Measurements from ENCODE around the gene PHACTR2. TPM values are rescaled to one million over a fixed set of nuclear protein-coding genes. Genes with fewer than 3 reads are reported as not detected.
A peak's percentile ranks its signal among the peaks of the same experiment; 100 is the strongest.

PHACTR2 gene
- total RNA-seq, 1 donor from 2014 or later, result 110 TPM

GRCh38 chr6:143804835-143805239 lies 127.1 kb downstream of the PHACTR2 start:
- Mint-ChIP-seq H3K27me3 (ENCODE audit: low read depth) (no peaks in the 10 kb centered on the region), H3K9me3 (ENCODE audit: low read depth) (peaks cover 14% of the 10 kb centered on the region), H3K4me1 (ENCODE audit: low read depth) (peaks cover 43% of the 10 kb centered on the region), H3K4me3 (ENCODE audit: unreplicated experiment) (no peak overlapping the region), H3K36me3 (ENCODE audit: low read depth) (peaks cover 28% of the 10 kb centered on the region), H3K27ac (ENCODE audit: unreplicated experiment) (peak overlapping the region; percentile 79)
- TF ChIP-seq, protein P1, sequence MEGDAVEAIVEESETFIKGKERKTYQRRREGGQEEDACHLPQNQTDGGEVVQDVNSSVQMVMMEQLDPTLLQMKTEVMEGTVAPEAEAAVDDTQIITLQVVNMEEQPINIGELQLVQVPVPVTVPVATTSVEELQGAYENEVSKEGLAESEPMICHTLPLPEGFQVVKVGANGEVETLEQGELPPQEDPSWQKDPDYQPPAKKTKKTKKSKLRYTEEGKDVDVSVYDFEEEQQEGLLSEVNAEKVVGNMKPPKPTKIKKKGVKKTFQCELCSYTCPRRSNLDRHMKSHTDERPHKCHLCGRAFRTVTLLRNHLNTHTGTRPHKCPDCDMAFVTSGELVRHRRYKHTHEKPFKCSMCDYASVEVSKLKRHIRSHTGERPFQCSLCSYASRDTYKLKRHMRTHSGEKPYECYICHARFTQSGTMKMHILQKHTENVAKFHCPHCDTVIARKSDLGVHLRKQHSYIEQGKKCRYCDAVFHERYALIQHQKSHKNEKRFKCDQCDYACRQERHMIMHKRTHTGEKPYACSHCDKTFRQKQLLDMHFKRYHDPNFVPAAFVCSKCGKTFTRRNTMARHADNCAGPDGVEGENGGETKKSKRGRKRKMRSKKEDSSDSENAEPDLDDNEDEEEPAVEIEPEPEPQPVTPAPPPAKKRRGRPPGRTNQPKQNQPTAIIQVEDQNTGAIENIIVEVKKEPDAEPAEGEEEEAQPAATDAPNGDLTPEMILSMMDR (IDR thresholded peaks at IDR 0.05), result no peak
- no peak for DNase-seq (ENCODE audit: low spot score)

GRCh38 chr6:143806282-143807102 lies 128.7 kb downstream of the PHACTR2 start:
- H3K27me3 Mint-ChIP-seq (ENCODE audit: low read depth), result no peaks in the 10 kb centered on the region
- no peak overlapping the region for H3K4me3 Mint-ChIP-seq (ENCODE audit: unreplicated experiment)
- peaks cover 19% of the 10 kb centered on the region for H3K36me3 Mint-ChIP-seq (ENCODE audit: low read depth)
- peaks cover 47% of the 10 kb centered on the region for H3K4me1 Mint-ChIP-seq (ENCODE audit: low read depth)
- H3K27ac Mint-ChIP-seq (ENCODE audit: unreplicated experiment), result peak overlapping the region; percentile 76
- no peak for DNase-seq (ENCODE audit: low spot score)
- H3K9me3 Mint-ChIP-seq (ENCODE audit: low read depth), result peaks cover 3% of the 10 kb centered on the region
- TF ChIP-seq, protein P1 (IDR thresholded peaks at IDR 0.05), result no peak

DNA sequence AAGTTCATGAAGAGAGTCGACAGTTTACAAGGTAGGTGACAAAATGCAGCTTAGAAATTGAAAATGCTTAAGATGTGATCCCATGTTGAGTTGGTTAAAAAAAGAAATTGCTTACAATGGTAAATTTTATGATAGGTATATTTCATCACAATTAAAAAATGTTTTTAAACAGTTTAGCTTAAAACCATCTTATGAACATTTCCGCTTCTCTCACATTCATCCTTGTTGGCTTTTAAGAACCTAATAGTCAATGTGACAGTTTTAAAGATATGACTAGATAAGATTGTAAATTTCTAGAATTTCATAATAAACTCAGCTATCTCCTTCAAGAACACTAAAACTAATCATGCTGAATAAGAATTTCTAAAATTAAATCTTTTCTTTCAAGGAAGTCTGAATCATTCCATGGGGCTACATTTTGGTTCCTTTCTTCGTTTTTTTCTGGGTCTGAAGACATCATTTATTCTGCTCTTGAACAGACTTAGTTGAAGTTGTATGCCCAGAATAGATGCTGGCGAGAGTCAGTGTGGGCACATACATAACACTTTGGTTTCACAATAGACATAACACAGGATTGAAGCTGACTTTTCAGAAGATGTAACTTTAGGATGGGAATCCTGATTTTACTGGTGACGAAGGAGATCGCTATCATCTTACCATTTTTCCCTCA lies 129.5 kb downstream of the PHACTR2 start:
- H3K27ac Mint-ChIP-seq (ENCODE audit: unreplicated experiment), result peak overlapping the region; percentile 1
- peaks cover 52% of the 10 kb centered on the region for H3K4me1 Mint-ChIP-seq (ENCODE audit: low read depth)
- no peaks in the 10 kb centered on the region for H3K9me3 Mint-ChIP-seq (ENCODE audit: low read depth)
- peaks cover 14% of the 10 kb centered on the region for H3K36me3 Mint-ChIP-seq (ENCODE audit: low read depth)
- DNase-seq (ENCODE audit: low spot score), result no peak
- no peaks in the 10 kb centered on the region for H3K27me3 Mint-ChIP-seq (ENCODE audit: low read depth)
- TF ChIP-seq, protein P1 (IDR thresholded peaks at IDR 0.05), result no peak
- no peak overlapping the region for H3K4me3 Mint-ChIP-seq (ENCODE audit: unreplicated experiment)

DNA sequence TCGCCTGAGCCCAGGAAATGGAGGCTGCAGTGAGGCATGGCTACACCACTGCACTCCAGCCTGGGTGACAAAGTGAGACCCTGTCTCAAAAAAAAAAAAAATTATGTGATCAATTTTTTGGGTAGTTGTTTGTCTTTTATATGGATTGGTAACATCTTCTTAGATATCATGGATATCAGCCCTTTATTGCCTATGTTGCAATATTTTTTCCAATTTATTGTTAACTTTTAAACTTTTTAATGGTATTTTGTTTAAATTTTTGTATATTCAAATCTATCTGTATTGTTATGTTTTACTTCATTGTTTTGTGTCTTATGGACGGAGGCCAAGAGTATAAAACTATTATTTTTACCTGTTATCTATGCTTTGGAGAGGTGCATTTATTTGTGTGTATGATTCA lies 133.0 kb downstream of the PHACTR2 start:
- no peaks in the 10 kb centered on the region for H3K27me3 Mint-ChIP-seq (ENCODE audit: low read depth)
- no peak for DNase-seq (ENCODE audit: low spot score)
- peaks cover 15% of the 10 kb centered on the region for H3K36me3 Mint-ChIP-seq (ENCODE audit: low read depth)
- TF ChIP-seq, protein P1 (IDR thresholded peaks at IDR 0.05), result no peak
- no peak overlapping the region for H3K27ac Mint-ChIP-seq (ENCODE audit: unreplicated experiment)
- H3K4me1 Mint-ChIP-seq (ENCODE audit: low read depth), result peaks cover 31% of the 10 kb centered on the region
- H3K9me3 Mint-ChIP-seq (ENCODE audit: low read depth), result no peaks in the 10 kb centered on the region
- no peak overlapping the region for H3K4me3 Mint-ChIP-seq (ENCODE audit: unreplicated experiment)

GRCh38 chr6:143811501-143812157 lies 133.9 kb downstream of the PHACTR2 start:
- Mint-ChIP-seq H3K36me3 (ENCODE audit: low read depth) (peaks cover 15% of the 10 kb centered on the region), H3K9me3 (ENCODE audit: low read depth) (no peaks in the 10 kb centered on the region), H3K4me3 (ENCODE audit: unreplicated experiment) (no peak overlapping the region), H3K27ac (ENCODE audit: unreplicated experiment) (no peak overlapping the region), H3K4me1 (ENCODE audit: low read depth) (peaks cover 22% of the 10 kb centered on the region), H3K27me3 (ENCODE audit: low read depth) (no peaks in the 10 kb centered on the region)
- DNase-seq (ENCODE audit: low spot score), result no peak
- TF ChIP-seq, protein P1 (IDR thresholded peaks at IDR 0.05), result no peak
